GM04504 (cell line): ENCODE results near the gene PEX10.
A peak's percentile ranks its signal among the peaks of the same experiment; 100 is the strongest.

Source experiments
- DNase-seq: peaks from one replicate; pipeline ENCODE4 v3.0.0-alpha.2; 2012; ENCODE audit warnings: low read depth

PEX10 gene

DNA sequence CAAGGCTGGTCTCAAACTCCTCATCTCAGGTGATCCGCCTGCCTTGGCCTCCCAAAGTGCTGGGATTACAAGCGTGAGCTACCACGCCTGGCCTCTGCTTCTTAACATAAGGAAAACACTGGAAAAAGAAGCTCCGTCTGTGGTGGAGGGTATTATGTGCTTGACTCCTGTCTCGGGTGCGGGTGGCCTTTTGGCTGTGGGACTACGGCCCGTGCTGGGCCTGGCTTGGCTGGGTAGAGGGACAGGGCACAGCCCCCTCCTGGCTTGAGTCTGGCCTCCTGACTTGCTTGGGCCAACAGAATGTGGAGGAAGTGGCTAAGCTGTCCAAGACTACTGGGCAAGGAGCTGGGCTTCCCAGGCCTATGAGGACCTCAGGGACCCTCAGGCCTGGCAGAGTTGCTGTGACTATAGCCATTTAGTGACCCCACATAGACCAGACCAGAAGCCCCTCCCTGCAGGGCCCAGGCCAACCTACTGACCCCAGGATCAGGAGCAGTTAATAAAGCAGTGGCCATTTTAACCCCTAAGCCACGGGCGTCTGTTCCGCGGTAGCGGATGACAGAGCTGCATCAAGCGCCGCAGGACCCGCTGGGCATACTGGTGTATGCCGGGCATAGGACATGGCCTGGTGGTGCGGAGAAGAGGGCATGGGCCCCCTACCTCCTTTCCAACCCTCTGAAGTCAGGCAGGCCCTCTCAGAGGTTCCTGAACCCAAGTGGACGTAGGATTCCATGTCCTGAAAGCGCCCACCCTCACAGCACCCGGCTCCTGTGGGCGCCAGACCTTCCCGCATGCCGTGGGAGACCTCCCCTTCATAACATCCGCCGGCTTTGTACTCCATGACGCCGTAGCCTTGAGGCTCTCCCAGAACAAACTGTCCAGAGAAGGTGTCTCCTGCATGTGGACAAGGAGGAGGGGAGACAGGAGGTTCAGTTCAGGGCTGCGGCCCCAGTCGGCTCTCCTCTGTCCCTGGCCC is 25.4 kb downstream of the PEX10 start:
- no peak for DNase-seq

DNA sequence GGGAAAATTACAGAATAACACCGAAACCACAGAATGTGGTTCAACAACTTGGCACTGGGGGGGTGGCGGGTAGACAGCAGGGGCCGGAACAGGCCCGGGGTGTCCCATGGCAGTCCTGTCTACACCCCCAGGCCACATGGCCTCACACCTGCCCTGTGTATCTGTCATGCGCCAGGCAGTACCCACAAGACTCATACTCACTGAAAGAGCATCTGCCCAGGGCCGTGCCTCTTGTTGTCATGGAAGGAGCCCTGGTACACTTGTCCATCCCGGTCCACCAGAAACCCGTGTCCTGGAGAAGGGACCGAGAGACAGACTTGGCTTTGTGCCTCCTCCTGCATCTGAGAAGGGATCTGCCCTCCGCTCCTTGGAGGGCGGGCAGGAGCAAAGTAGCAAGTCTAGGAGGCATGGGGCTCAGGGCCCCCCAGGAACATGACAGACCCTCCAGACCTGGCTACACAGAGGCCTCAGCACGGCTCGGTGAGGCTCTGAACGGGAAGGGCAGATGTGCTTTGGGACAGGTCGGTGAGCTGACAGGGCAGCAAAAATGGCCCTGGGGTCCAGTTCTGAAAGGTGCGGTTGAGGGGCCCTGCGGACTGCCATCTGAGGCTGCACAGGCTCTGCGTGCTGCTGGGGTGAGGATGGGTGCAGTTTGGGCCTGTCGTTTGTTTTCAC is 26.6 kb downstream of the PEX10 start:
- DNase-seq = no peak

DNA sequence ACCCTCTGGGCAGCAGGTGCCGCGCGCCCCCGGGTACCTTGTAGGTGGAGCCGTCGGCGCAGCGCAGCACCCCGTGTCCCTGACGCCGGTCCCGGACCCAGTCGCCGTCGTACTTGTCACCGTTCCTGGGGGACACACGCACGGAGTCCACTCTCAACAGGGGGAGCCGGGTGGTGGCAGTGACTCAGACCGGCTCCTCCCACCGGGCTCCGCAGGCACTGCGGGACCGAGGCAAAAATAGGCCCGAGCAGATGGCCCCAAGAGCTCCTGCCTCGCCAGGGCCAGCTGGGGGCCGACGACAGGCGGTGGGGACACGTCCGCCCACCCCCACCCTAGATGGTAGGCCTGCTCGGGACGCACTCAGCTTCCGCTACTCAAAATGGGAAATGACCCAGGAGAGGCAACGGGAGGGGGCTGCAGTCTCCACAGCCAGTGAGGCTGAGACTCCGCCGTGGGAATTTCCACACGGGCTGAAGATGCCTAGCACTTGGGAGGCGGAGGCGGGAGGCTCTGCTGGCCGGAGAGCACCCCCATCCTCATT is 27.4 kb downstream of the PEX10 start:
- DNase-seq = no peak

DNA sequence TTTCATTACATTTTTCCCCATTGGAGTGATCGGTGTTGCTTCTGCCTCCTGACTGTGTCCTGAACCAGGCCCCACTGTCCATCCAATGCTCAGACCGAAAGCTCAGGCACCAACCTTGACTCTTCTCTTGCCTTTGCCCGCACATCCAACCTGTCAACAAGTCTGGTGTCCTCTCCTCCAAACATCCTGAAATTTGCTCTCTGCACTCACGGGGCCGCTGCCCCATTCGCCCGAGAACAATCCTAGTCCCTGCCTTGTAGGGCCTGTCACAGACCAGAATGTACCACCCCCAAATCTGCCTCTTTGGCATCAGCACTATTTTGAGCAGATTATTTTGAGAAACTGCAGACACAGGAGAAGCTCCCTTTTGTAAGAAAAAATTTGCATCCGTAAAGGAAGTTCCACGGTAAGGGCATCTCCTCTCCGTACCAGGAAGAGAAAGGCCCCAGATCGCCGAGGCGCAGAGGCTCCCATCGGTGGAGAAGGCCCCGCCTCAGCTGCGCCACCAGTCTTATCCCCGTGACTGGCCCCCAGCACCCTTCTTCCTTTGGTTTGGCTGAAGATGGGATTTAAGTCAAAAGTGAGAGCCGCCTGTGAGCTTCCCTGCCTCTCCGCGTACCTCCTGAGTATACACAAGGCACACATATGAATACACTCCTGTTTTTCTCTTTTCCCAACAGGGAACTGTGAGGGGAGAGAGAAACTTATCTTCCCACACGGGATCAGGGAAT is 28.1 kb downstream of the PEX10 start:
- no peak for DNase-seq

DNA sequence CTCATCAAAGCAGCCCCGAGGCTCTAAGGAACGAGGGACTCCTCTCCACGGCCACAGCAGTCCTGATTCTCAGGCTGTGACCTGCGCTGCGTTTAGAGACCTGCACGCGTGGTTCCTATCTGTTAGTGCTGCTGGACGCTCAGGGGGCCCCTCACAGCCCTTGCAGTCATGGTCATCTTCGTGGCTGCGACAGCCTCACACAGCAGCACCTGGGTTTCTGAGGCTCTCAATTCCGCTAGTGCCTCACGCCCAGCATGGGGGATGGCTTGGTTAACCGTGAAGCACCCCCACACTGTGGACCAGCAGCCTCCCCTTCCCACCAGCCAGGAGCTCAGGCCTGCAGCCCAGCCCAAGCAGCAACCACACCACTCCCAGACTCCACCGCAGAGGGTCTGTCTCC is 28.8 kb downstream of the PEX10 start:
- DNase-seq = no peak

DNA sequence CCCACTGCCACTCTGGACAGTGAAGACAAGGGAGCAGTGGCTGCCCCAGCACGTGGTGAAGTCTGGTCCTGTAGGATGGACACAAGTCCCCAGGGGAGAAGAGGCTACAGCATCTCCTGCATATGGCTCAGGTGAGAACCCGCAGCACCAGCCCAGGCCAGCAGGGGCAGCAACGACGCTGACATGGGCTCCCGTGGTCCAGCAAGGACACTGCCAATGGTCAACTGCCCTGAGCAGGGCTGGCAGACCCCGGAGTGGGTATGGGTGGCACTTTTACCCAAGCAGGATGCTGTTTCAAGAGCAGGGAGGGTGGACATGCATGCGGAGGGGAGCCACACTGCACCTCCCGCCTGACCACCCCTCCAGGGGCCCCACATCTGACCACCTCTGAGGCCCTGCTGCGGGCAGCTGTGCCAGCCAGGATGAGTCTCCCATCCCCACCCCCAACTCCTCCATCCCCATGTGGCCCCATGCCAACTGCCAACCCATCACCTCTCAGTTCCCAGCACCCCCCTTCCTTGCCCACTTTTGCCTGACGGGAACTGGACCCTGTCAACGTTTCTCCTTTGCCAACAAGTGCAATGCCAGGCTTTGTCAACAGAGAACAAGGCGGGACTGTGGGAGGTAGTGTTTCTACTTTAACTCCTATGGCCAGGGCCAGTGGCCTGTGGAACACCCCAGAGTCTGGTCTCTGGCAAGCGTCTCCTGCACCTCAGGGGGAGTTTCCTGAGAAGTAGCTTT is 29.6 kb downstream of the PEX10 start:
- DNase-seq = no peak

DNA sequence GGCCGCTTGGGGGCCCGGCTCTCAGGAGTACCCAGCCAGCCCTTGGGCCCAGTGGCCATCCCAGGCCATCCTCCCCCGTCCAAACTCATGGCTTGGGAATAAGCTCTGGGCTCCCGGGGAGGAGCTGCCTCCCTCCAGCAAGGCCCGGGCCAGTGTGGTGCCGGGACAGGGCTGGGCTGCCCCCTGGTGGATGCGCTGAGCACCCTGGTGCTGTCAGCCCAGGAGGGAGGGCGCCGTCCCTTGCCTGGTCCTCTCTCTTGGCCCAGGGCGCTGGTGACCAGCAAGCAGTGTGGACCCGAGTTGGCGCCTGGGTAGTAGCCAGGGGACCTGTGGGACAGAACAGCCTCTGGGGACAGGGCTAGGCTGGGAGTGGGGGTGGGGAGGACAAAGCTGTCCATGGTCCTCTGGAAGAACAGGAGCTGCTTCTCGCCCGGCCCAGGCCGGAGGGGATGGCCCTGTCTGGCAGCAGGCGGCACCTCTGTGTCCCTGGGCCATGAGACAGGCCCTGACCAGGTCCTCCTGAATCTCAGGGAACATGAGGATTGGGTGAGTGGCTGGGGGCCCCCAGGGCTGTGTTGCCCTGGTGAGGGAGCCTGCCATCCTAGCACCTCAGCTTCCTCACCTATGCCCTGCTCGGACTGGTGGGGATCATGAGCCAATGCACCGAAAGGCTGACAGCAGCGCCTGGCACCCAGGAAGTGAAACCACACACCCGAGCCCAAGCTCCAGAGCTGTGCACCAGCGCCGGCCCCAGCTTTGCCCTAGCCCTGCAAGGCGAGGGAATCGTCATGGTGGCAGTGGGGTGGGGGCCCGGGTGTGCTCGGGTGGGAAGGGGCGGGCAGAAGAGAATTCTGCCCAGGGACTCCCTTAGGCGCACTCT is 30.4 kb downstream of the PEX10 start:
- DNase-seq = peak; percentile 53

DNA sequence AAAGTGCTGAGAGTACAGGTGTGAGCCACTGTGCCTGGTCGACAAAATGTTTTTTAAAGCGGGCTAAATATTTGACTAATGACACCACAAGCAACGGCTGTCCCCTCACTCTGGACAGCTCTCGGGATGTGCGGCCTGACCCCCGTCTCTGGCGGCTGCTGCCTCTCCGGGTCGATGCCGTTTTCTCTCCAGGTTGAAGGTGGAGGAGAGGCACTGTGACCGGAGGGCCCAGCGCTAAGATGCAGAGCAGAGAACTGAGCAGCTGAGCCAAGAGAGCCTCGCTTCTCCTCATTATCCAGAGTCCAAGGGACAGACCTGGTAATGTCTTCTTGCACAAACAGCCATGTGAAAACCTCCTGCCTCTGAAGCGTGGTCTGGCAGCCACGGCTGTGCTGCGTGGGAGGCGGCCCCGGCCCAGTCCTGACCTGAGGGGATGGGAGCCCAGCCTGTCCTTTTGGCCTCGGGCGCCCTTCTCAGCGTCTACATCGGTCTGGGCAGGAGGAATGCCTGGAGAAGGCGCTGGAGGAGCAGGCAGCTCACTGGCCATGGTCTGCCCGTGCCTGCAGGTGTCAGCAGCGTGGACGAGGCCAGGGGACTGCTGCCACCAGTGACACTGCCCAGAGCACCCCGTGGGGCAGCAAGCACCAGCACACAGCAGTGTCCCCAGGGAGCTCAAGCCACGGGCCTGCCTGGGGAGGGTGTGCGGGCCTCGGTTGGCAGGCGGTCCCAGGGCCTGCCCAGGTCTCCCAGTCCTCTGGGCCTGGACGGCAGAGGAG is 31.4 kb downstream of the PEX10 start:
- DNase-seq = no peak

DNA sequence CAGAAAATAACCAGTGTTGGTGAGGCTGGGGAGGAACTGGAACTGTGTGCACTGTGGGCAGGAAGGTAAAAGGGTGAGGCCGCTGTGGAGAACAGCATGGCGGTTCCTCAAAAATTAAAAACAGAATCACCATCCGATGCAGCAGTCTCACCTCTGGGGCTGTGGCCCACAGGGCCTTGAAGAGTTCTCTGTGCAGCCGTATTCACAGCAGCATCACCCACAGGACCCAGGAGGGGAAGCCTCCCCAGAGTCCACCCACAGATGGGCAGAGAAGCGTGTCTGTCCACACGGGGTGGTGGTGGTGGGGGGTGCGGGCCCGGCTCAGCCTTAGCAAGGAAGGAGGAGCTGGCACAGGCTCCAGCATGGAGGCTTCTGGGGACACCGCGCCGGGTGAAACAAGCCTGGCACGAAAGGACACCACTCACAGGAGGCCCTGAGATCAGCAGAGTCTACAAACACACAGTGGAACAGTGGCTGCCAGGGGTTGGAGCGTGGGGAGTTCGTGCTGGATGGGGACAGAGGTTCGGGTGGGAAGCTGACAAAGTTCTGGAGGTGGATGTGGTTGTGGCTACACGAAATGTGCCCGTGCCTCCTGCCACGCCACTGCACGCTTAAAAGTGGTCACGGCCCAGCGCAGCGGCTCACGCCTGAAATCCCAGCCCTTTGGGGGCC is 32.5 kb downstream of the PEX10 start:
- no peak for DNase-seq

DNA sequence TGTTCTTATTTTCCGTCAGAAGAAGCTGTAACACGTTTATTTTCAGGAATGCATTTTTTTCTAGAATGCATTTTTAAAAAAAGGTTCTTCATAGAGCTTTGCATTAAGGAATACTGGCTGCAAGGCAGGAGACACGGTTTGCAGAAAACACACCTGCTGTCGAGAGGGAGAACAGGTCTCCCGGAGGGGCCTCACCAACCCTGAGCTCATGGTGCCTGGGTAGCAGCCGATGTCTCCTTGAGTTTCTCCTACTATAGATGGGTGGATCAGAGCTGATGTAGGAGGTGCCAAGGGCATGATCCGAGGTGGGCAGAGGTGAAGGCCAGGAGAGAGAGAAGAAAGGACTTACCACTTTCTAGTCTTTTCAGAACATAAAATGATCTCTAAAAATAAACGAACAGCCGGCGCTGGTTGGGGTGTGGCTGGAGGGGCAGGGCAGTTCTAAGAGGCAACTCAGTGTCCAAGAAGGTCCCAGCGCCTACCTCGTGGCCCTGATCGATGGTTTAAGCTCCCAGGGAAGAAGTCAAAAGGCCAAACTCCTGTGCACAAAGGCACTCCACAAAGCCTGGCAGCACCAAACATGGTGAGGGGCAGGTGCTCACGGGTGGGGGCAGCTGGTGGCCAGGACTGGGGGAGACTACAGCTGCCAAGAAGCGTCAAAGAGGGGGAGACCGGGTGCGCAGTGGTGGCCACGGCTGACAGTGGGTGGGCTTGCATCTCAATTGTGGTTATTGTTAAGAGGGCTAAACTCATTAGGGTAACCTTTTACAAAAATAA is 33.2 kb downstream of the PEX10 start:
- no peak for DNase-seq

DNA sequence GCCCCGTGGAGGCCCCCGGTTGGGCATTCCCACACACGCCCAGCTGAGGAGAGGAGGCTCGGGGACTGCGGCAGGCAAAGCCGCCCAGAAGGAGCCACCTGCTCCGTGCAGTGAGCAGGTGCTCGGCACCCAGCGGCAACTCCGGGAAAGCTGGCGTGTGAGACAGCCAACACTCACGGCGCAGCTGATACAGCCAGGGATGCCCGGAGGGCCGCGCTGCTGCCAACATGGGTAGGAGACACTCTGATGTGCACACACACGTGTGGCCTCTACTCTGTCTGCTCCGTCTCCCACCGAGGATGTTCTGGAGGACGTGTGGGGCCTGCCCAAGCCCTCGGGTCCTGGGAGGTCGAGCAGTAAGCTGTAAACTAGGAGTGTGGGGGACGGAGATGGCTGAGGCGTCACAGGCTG is 33.9 kb downstream of the PEX10 start:
- no peak for DNase-seq

DNA sequence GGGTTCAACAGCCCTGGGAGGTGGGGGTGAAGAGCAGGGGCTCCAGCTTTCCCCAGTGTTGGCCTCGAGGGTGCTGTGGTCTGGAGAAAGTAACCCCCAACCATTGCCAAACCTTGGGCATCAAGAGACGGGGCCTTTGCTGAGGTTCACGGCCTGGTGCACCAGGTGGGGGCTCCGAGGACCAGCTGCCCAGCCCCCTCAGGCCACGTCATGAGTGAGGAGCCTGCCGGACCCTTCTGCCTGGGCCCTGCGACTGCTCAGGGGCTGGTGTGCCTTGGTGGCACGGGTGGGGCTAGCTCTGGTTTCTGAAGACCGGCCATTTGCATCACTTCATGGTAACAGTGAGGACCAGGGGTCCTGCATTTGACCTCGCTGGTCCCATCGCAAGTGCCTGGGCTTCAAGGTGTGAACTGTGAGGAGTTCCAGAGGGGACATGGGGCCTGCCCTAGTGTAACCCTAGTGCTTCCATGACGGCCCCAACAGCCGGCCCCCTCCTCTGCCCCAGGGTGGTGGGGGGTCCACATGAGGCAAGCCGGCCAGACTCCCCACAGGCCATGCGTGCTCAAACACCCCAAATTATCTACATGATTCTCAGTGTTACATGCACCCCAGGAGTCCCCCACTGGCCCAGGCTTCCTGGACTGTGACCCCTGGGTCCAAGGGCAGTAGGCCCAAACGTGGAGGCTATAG is 34.5 kb downstream of the PEX10 start:
- DNase-seq = no peak

DNA sequence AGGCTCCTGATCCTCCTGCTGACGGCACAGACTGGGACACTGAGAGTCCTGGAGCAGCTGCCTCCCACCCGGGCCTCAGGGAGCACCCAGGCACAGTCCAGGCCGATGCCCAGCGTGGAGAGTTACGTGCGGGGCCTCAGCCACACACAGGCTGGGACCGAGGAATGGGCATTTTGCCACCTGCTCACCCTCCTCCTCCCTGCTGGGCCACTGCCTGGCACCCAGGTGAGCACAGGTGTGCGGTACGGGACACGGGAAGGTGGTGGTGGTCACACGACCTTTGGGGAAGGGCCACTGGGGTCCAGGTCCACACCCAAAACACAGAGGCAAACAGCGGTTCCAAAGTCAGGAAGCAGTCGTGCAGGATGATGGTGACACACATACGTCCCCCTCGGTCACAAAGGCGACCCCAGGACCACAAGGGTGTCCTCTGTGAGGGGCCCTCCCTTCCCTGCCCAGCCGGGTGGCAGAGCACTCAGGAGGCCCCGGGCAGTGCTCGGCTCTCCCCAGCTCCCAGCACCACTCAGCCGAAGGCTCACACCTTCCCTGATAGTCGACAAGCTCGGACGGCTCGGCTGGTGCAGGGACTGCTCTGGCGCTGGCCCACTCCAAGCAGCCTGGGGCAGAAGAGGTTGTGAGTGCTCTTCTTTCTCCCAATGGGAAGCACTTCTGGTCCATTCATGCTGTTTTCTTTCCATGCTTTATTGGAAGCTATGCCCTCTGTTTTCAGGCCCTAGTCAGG is 35.3 kb downstream of the PEX10 start:
- no peak for DNase-seq

DNA sequence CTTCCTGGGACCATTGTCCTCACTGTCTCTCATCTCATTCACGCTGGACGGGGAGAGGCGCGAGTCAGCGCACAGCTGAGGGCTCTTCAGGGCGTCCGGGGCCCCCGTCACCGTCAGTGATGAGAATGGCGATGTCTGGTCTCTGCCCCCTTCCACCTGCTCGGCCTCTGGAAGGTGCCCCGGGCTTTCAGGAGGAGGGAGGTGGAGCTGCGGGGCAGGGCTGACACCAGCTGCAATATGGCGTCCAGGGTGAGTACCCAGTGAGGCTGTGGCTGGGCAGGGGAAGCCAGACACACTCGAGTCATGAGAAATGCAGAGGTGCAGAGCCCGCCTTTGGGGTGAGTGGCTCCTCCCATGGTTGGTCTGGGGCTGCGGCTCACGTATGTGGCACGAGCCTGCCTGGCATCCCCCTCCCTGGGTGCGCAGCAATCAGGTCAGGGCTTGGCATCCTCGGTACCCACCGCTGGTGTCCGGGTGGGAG is 36.1 kb downstream of the PEX10 start:
- no peak for DNase-seq

DNA sequence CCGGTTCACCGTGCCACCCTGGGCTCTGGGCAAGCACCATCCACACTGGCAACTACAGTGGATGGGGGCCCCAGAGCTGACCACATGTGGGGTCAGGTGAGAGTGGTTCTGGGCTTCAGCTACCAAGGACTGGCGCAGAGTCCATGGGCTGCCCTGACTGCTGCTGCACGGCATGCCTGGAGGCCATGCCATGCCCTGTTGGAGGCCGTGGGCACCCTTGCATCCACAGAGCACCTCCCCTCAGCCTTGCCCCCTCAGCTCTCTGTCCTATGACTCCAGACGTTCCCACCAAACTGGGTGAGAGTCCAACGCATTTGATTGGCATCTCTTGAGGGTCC is 36.5 kb downstream of the PEX10 start:
- no peak for DNase-seq

DNA sequence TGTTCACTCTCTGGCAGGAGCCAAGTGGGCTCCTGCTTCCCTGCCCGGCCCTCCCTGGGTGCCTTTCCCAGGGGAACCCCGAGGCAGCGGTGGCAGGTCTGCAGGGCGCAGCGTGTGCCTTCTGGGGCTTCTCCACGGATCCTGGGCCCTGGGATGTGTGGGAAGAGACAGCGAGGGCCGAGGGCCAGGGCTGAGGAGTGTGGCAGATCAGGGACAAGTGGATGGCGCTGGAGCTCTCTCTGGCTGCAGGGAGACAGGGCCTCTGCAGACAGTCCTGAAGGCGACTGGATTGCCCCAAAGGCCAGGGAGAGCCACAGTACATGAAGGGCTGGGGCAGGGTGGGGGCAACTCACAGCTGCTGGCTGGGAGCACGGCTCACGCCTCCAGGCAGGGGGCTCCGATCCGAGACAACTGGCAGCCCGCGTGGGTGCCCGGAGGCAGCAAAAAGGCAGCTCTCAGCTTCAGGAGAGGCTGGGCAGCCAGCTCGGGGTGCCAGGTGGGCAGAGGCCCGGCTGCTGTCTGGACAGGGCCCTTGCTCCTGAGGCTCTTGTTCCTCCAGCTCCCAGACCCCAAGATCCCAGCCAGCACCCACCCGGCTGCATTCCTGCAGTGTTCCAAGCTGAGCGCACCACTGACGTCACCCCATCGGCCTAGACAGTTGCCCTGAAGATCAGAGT is 37.0 kb downstream of the PEX10 start:
- no peak for DNase-seq
